Astrocyte (in vitro differentiated cells and primary cell): ENCODE measurements around the gene MESD. TPM values are rescaled to one million over a fixed set of nuclear protein-coding genes. Genes with fewer than 3 reads are reported as not detected.

ENCODE experiments used
- DNase-seq: peaks from one replicate; pipeline ENCODE4 v3.0.0-alpha.2; 2010; ENCODE audit warnings: low read depth
- FAIRE-seq: peaks from 2 replicates; lab custom pipeline; 2011; peaks lifted over from hg19 to GRCh38; lab: Jason Lieb, UNC
- H2AFZ ChIP-seq: 2 replicates; pipeline ENCODE4 v1.6.0; 2012; ENCODE audit warnings: low read depth, low read length, inconsistent platforms
- H3K27ac ChIP-seq: 2 replicates; pipeline ENCODE4 v1.5.1; 2011; ENCODE audit warnings: low read depth, low read length, inconsistent platforms
- H3K27me3 ChIP-seq: 2 replicates; pipeline ENCODE4 v1.6.0; 2011; ENCODE audit warnings: low read length, inconsistent platforms; ENCODE audit not compliant: insufficient read depth
- H3K36me3 ChIP-seq: 2 replicates; pipeline ENCODE4 v1.5.1; 2011; ENCODE audit warnings: low read length, inconsistent platforms; ENCODE audit not compliant: insufficient read depth
- H3K4me1 ChIP-seq: 2 replicates; pipeline ENCODE4 v1.5.1; 2011; ENCODE audit warnings: low read length, inconsistent platforms; ENCODE audit not compliant: insufficient read depth
- H3K4me2 ChIP-seq: 2 replicates; pipeline ENCODE4 v1.6.0; 2012; ENCODE audit warnings: low read length, inconsistent platforms
- H3K4me3 ChIP-seq: 2 replicates; pipeline ENCODE4 v1.5.1; 2011; ENCODE audit warnings: low read depth, mild to moderate bottlenecking, low read length, inconsistent platforms; ENCODE audit not compliant: insufficient read depth
- H3K79me2 ChIP-seq: 2 replicates; pipeline ENCODE4 v1.6.0; 2012; ENCODE audit warnings: mild to moderate bottlenecking, low read length, inconsistent platforms; ENCODE audit not compliant: insufficient read depth
- H3K9ac ChIP-seq: 2 replicates; pipeline ENCODE4 v1.6.0; 2012; ENCODE audit warnings: mild to moderate bottlenecking, low read length, inconsistent platforms
- H3K9me3 ChIP-seq: 2 replicates; pipeline ENCODE4 v1.5.1; 2012; ENCODE audit warnings: low read depth, mild to moderate bottlenecking, low read length, inconsistent platforms; ENCODE audit not compliant: insufficient read depth
- H4K20me1 ChIP-seq: 2 replicates; pipeline ENCODE4 v1.6.0; 2012; ENCODE audit warnings: low read length, inconsistent platforms; ENCODE audit not compliant: insufficient read depth
- H3K27ac Mint-ChIP-seq: one replicate; pipeline ENCODE4 v1.8.0; 2021; ENCODE audit warnings: mild to moderate bottlenecking, mixed read lengths; ENCODE audit not compliant: unreplicated experiment
- H3K27me3 Mint-ChIP-seq: one replicate; pipeline ENCODE4 v1.8.0; 2021; ENCODE audit warnings: low read depth, mixed read lengths; ENCODE audit not compliant: unreplicated experiment
- H3K36me3 Mint-ChIP-seq: one replicate; pipeline ENCODE4 v1.8.0; 2021; ENCODE audit warnings: low read depth, mixed read lengths; ENCODE audit not compliant: unreplicated experiment
- H3K4me1 Mint-ChIP-seq: one replicate; pipeline ENCODE4 v1.8.0; 2021; ENCODE audit warnings: low read depth, mixed read lengths; ENCODE audit not compliant: unreplicated experiment
- H3K4me3 Mint-ChIP-seq: one replicate; pipeline ENCODE4 v1.8.0; 2021; ENCODE audit warnings: mild to moderate bottlenecking, moderate library complexity, mixed read lengths; ENCODE audit not compliant: unreplicated experiment
- H3K9me3 Mint-ChIP-seq: one replicate; pipeline ENCODE4 v1.8.0; 2021; ENCODE audit warnings: mild to moderate bottlenecking, mixed read lengths; ENCODE audit not compliant: unreplicated experiment
- CTCF ChIP-seq: IDR thresholded peaks from 2 replicates; pipeline ENCODE4 v1.5.1; 2011; ENCODE audit warnings: low read depth, mild to moderate bottlenecking, inconsistent platforms, low read length, moderate library complexity; ENCODE audit not compliant: insufficient read depth
- EZH2 ChIP-seq: IDR thresholded peaks from 2 replicates; pipeline ENCODE4 v1.6.1; 2012; ENCODE audit warnings: mild to moderate bottlenecking, low read length, inconsistent platforms; ENCODE audit not compliant: insufficient read depth
- total RNA-seq: library from RNA; stranded (reverse); gene quantifications from 2 replicates; pipeline ENCODE4 v1.2.1, GENCODE V29; 2021

MESD gene
- total RNA-seq, 1 donor from 2014 or later = 33.1 TPM

DNA sequence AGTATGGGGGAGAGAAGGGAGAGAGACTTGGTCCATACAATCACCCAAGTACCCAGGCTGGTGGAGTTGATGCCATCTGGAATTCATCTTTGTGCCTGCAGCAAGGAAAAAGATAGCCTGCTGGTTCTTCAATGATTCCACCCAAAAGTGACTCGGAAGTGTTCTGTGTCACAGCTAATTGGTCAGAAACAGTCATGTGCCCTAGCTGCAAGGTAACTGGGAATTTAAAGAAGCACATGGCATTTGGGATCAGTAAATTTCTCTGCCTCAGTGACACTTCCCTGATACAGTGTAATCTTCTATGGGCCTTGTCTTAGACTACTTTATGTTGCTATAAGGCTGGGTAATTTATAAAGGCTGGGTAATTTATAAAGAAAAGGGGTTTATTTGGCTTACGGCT is 28.6 kb upstream of the MESD start:
- H3K9ac ChIP-seq = no peak overlapping the region
- TF ChIP-seq CTCF (no peak), EZH2 (no peak)
- no peaks in the 10 kb centered on the region for H3K36me3 Mint-ChIP-seq
- H2AFZ ChIP-seq = no peak overlapping the region
- no peaks in the 10 kb centered on the region for H3K9me3 ChIP-seq
- no peaks in the 10 kb centered on the region for H3K36me3 ChIP-seq
- peaks cover under 1% of the 10 kb centered on the region for H3K4me1 ChIP-seq
- H3K27me3 ChIP-seq = no peaks in the 10 kb centered on the region
- no peak overlapping the region for H3K4me2 ChIP-seq
- no peak overlapping the region for H3K4me3 Mint-ChIP-seq
- FAIRE-seq = no peak
- H3K4me3 ChIP-seq = no peak overlapping the region
- H3K27ac Mint-ChIP-seq = no peak overlapping the region
- no peaks in the 10 kb centered on the region for H3K4me1 Mint-ChIP-seq
- H3K9me3 Mint-ChIP-seq = no peaks in the 10 kb centered on the region
- no peak overlapping the region for H3K27ac ChIP-seq
- no peaks in the 10 kb centered on the region for H3K27me3 Mint-ChIP-seq
- DNase-seq = no peak
- no peaks in the 10 kb centered on the region for H3K79me2 ChIP-seq
- H4K20me1 ChIP-seq = no peaks in the 10 kb centered on the region

DNA sequence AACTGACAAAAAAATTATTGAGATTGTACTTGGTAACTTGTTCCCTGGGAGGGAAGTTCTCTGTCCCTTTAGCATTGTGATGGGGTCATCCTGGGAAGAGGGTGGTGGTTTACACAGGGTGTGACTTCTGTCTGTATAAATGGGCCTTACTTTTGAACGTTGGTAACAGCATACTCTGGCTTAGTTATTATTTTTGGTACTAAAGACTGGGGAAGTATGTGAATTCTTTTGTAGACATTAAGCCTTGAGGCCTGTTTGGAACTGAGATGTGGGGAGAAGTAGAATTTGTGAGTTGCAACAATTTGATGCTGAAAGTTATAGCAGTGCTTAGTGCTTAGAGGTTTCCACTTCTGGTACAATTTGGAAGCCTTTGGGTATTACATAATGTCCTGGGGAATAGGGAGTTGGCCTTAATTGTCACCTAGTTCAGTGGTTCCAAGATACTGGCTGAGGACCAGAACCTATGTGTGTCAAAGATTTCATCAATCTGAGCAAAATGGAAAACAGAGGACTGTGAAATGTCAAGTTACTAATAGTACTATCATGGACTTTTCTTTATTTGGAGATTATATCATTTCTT is 27.0 kb upstream of the MESD start:
- H3K4me3 ChIP-seq = no peak overlapping the region
- TF ChIP-seq EZH2 (no peak), CTCF (no peak)
- Mint-ChIP-seq H3K4me1 (no peaks in the 10 kb centered on the region), H3K4me3 (no peak overlapping the region), H3K27ac (no peak overlapping the region), H3K9me3 (no peaks in the 10 kb centered on the region), H3K27me3 (no peaks in the 10 kb centered on the region), H3K36me3 (no peaks in the 10 kb centered on the region)
- no peaks in the 10 kb centered on the region for H3K36me3 ChIP-seq
- H3K4me1 ChIP-seq = no peaks in the 10 kb centered on the region
- no peaks in the 10 kb centered on the region for H3K79me2 ChIP-seq
- H3K4me2 ChIP-seq = no peak overlapping the region
- DNase-seq = no peak
- no peaks in the 10 kb centered on the region for H3K9me3 ChIP-seq
- no peak for FAIRE-seq
- H2AFZ ChIP-seq = no peak overlapping the region
- no peaks in the 10 kb centered on the region for H3K27me3 ChIP-seq
- no peak overlapping the region for H3K9ac ChIP-seq
- H4K20me1 ChIP-seq = peaks cover 3% of the 10 kb centered on the region
- no peak overlapping the region for H3K27ac ChIP-seq

DNA sequence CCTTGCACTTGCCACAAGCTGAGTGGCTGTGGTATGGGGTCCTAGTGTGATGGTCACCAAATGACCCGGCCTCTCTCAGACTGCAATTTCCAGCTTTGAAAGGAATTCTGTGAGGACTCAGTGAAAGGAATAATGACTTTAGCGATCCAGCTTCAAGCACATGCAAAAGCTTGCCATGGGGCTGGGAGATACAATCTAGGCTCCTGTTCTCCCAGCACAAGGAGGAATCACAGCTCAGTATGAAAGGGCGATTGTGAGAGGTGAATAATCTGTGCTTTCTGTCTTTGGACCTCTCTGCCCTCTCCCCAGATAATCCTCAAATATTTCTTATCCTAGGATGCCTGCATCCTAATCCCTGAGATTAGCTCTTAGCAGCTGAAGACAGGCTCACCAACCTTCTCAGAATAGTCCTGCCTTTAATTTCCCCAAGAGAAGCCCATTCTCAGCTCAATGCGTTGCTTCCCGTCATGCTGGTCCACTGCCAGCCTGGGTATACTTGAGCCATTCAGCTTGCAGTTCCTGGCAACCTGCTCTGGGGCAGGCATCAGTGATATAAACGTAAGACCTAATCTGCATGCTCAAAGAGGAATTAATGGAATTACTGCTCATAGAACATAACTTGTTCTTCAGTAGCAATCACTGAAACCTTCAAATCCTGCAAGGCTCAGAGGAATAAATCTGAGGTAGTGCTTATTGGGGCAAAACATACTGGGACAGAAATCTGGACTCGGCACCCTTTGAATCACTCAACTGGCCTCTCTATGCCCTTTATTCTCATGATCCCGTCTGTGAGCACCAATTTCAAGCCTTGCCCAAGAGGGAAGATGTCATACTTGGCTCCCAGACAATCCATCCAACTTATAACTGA is 26.2 kb upstream of the MESD start:
- Histone ChIP-seq H3K36me3 (no peaks in the 10 kb centered on the region), H3K4me2 (no peak overlapping the region), H3K27me3 (no peaks in the 10 kb centered on the region), H3K4me3 (no peak overlapping the region), H3K27ac (no peak overlapping the region), H3K79me2 (no peaks in the 10 kb centered on the region), H3K9me3 (no peaks in the 10 kb centered on the region), H3K9ac (no peak overlapping the region), H2AFZ (no peak overlapping the region), H4K20me1 (peaks cover 8% of the 10 kb centered on the region), H3K4me1 (no peaks in the 10 kb centered on the region)
- DNase-seq = no peak
- no peak overlapping the region for H3K27ac Mint-ChIP-seq
- no peaks in the 10 kb centered on the region for H3K4me1 Mint-ChIP-seq
- H3K4me3 Mint-ChIP-seq = no peak overlapping the region
- H3K9me3 Mint-ChIP-seq = no peaks in the 10 kb centered on the region
- no peaks in the 10 kb centered on the region for H3K27me3 Mint-ChIP-seq
- H3K36me3 Mint-ChIP-seq = no peaks in the 10 kb centered on the region
- FAIRE-seq = no peak
- no peak for TF ChIP-seq EZH2
- no peak for TF ChIP-seq CTCF
